HepG2 (cell line): Measurements from ENCODE around the gene NAA30. TPM values are rescaled to one million over a fixed set of nuclear protein-coding genes. Genes with fewer than 3 reads are reported as not detected.

Experiments
- ATAC-seq: fragments of 200-7000 bp; cut with Tn5 transposase; 3 replicates; pipeline ENCODE4 v1.9.1; 2020; ENCODE audit warnings: mild to moderate bottlenecking, moderate library complexity
- BruUV-seq: library from RNA; stranded (reverse); fragments of 400-500 nt; replicated peaks from 2 replicates; lab custom pipeline; 2021; lab: Mats Ljungman, UMichigan
- CTCF ChIA-PET: fragments of 300-600 bp; formaldehyde crosslinking; extraction: SDS; loops from one replicate; lab custom pipeline; 2021; ENCODE audit warnings: low total read pairs, inconsistent platforms, low intra/inter-chr PET ratio; lab: Yijun Ruan, JAX
- POLR2A ChIA-PET: fragments of 350-600 bp; sonication (Branson Sonifier 250); formaldehyde crosslinking; loops from one replicate; lab custom pipeline; 2020; ENCODE audit warnings: antibody characterized with exemption, inconsistent platforms; lab: Yijun Ruan, JAX
- DNase-seq: peaks from one replicate; pipeline ENCODE4 v3.0.0-alpha.2; 2015; ENCODE audit warnings: low spot score
- FAIRE-seq: peaks from 3 replicates; lab custom pipeline; 2011; peaks lifted over from hg19 to GRCh38; lab: Jason Lieb, UNC
- H2AFZ ChIP-seq: one replicate; pipeline ENCODE4 v1.6.1; 2011; ENCODE audit warnings: low read length, inconsistent platforms
- H3K27ac ChIP-seq: fragments of 300-600 bp; 3 replicates; pipeline ENCODE4 v1.8.0; 2011; ENCODE audit warnings: mixed run types, mild to moderate bottlenecking, mixed read lengths, low read length, inconsistent platforms; ENCODE audit not compliant: insufficient read depth; ENCODE audit errors: extremely low read length
- H3K27me3 ChIP-seq, 2 experiments: fragments of 200-600 bp in 1 of 2; 2 replicates in 1 of 2; 3 replicates in 1 of 2; pipeline versions ENCODE4 v1.6.0 to v1.8.0; 2011; ENCODE audit warnings: low read length in 2 of 2, mild to moderate bottlenecking in 2 of 2, moderate library complexity in 2 of 2, inconsistent platforms in 1 of 2; ENCODE audit not compliant: insufficient read depth in 2 of 2, control insufficient read depth in 1 of 2
- H3K36me3 ChIP-seq, 2 experiments: fragments of 200-600 bp in 1 of 2; replicated peaks in 1 of 2; 2 replicates in 1 of 2; 3 replicates in 1 of 2; pipeline versions ENCODE4 v1.5.1 to v1.8.0; 2011; ENCODE audit warnings: low read length in 2 of 2, inconsistent platforms in 1 of 2; ENCODE audit not compliant: insufficient read depth in 2 of 2, control insufficient read depth in 1 of 2
- H3K4me1 ChIP-seq: 2 replicates; pipeline ENCODE4 v1.5.1; 2012; ENCODE audit warnings: low read length, inconsistent platforms; ENCODE audit not compliant: insufficient read depth
- H3K4me2 ChIP-seq: 2 replicates; pipeline ENCODE4 v1.6.0; 2011; ENCODE audit warnings: low read depth, low read length, inconsistent platforms
- H3K4me3 ChIP-seq, 3 experiments: fragments of 200-600 bp in 1 of 3; sonication (generic), shearing (Covaris generic) in 1 of 3; replicated peaks in 1 of 3; 2 replicates each; pipeline ENCODE4 v1.5.1; 2011 to 2016; ENCODE audit warnings: low read length in 3 of 3, inconsistent platforms in 2 of 3, low read depth in 2 of 3, mild to moderate bottlenecking in 2 of 3, control low read depth in 1 of 3, mixed read lengths in 1 of 3; ENCODE audit not compliant: insufficient read depth in 1 of 3
- H3K79me2 ChIP-seq: one replicate; pipeline ENCODE4 v1.6.1; 2011; ENCODE audit warnings: low read length, inconsistent platforms; ENCODE audit not compliant: insufficient read depth
- H3K9ac ChIP-seq: 2 replicates; pipeline ENCODE4 v1.6.0; 2011; ENCODE audit warnings: mild to moderate bottlenecking, low read depth, low read length, inconsistent platforms; ENCODE audit not compliant: insufficient read depth
- H3K9me3 ChIP-seq: 2 replicates; pipeline ENCODE4 v1.5.1; 2012; ENCODE audit warnings: mild to moderate bottlenecking, low read length
- H4K20me1 ChIP-seq: 2 replicates; pipeline ENCODE4 v1.6.0; 2011; ENCODE audit warnings: inconsistent platforms, mild to moderate bottlenecking, low read length, moderate library complexity; ENCODE audit not compliant: insufficient read depth
- CENPX ChIP-seq: sonication (generic); formaldehyde crosslinking; IDR thresholded peaks from 2 replicates; pipeline ENCODE4 v1.9.0; 2021; ENCODE audit warnings: mild to moderate bottlenecking, missing genetic modification reagents, moderate library complexity
- JUND ChIP-seq: sonication (generic); formaldehyde crosslinking; IDR thresholded peaks from 2 replicates; pipeline ENCODE4 v1.8.0; 2022; ENCODE audit warnings: mild to moderate bottlenecking, missing genetic modification reagents
- KAT8 ChIP-seq: IDR thresholded peaks from 2 replicates; pipeline ENCODE4 v1.6.1; 2016; ENCODE audit warnings: missing genetic modification reagents, missing compliant biosample characterization
- MIER3 ChIP-seq: IDR thresholded peaks from 2 replicates; pipeline ENCODE4 v1.6.1; 2016; ENCODE audit warnings: missing compliant biosample characterization, borderline replicate concordance
- SCMH1 ChIP-seq: sonication (generic); formaldehyde crosslinking; IDR thresholded peaks from 2 replicates; pipeline ENCODE4 v1.9.0; 2021; ENCODE audit warnings: missing genetic modification reagents, mild to moderate bottlenecking, borderline replicate concordance
- TMF1 ChIP-seq: sonication (generic); formaldehyde crosslinking; IDR thresholded peaks from 2 replicates; pipeline ENCODE4 v1.8.1; 2022; ENCODE audit warnings: low read depth, missing genetic modification reagents
- ZNF567 ChIP-seq: sonication (generic); formaldehyde crosslinking; IDR thresholded peaks from 2 replicates; pipeline ENCODE4 v1.8.1; 2023; ENCODE audit warnings: mild to moderate bottlenecking, missing genetic modification reagents, borderline replicate concordance
- ZNF570 ChIP-seq: sonication (generic); formaldehyde crosslinking; IDR thresholded peaks from 2 replicates; pipeline ENCODE4 v1.4.0; 2020; ENCODE audit warnings: mild to moderate bottlenecking, missing genetic modification reagents, borderline replicate concordance
- WGBS: methylation state at CpG from one replicate; pipeline ENCODE4 v1.1.6; 2017; ENCODE audit warnings: low lambda C conversion rate; 5-methylcytosine and 5-hydroxymethylcytosine counted together
- in situ Hi-C: cut with HindIII; loops from 2 replicates; pipeline ENCODE4 v1.10.0; 2017; ENCODE audit warnings: low pct_unique_long_range_greater_than_20kb; ENCODE audit not compliant: extremely low pct_ligation_motif_present
- intact Hi-C: fragments of 100-400 bp; cut with micrococcal nuclease; formaldehyde crosslinking; loops from one replicate; pipeline ENCODE4 v1.10.0; 2022; ENCODE audit not compliant: unreplicated experiment
- polyA plus RNA-seq, 8 experiments: library from polyadenylated mRNA; depleted of rRNA in 3 of 8; stranded (reverse) in 7 of 8; unstranded in 1 of 8; fragments of >200 nt; fragmentation: Illumina TruSeq in 4 of 8; extraction: Trizol in 4 of 8; gene quantifications; 2 replicates each; pipeline versions ENCODE4 v1.2.1 to v1.2.3, GENCODE V29; 2011 to 2016; ENCODE audit warnings: low read depth in 4 of 8, missing spikeins in 1 of 8, mixed read lengths in 1 of 8; ENCODE audit not compliant: insufficient read depth in 1 of 8
- total RNA-seq, 5 experiments: library from RNA; depleted of rRNA; stranded (reverse); fragments of >200 nt; fragmentation: Illumina TruSeq; extraction: Trizol; gene quantifications; 2 replicates each; pipeline ENCODE4 v1.2.3, GENCODE V29; 2016; ENCODE audit warnings: low read depth in 1 of 5
- TF ChIP-seq, protein P1 (sequence below): sonication (generic); formaldehyde crosslinking; conservative IDR thresholded peaks from 2 replicates; pipeline ENCODE4 v1.4.0; 2020; ENCODE audit warnings: mild to moderate bottlenecking, missing genetic modification reagents, moderate library complexity
- TF ChIP-seq, protein P2 (sequence below): sonication (generic); formaldehyde crosslinking; IDR thresholded peaks from 2 replicates; pipeline ENCODE4 v1.5.1; 2020; ENCODE audit warnings: missing genetic modification reagents, mild to moderate bottlenecking, borderline replicate concordance

NAA30 gene
- total and polyA plus RNA-seq, 2 of the 13 experiments (the other 11 are each of a cell fraction or from before 2014, with no cell fraction given) = 10.8 to 18.4 TPM

DNA sequence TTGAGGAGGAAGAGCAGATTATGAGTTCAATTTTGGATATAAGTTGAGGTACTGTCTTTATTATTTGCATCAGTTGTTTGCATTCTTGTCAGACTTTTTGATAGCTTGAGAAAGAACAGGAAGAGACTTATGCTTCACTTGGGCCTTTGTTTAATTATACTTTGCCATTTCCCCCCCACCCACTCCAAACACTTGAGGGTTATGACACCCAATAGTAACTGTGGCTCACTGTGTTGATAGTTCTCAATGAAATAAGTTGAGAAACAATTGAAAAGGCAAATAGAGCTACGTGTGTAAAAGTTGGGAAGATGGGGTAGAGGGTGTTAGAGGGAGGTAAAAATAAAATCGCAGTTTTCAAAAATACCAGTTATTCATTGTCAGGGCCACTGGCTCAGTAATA, 17.7 kb downstream of the NAA30 start:
- Histone ChIP-seq H3K36me3 (peaks cover 3 to 18% of the 10 kb centered on the region in 2 experiments), H3K27ac (no peak overlapping the region), H3K9ac (no peak overlapping the region), H3K27me3 (no peaks in the 10 kb centered on the region), H3K4me2 (no peak overlapping the region), H3K79me2 (no peaks in the 10 kb centered on the region), H4K20me1 (no peaks in the 10 kb centered on the region), H3K4me1 (no peaks in the 10 kb centered on the region), H2AFZ (no peak overlapping the region), H3K4me3 (no peak overlapping the region), H3K9me3 (no peaks in the 10 kb centered on the region)
- 91% methylated on average over 2 of the region's 2 CpGs for WGBS
- FAIRE-seq (no peak), DNase-seq (no peak), ATAC-seq (no peak)
- TF ChIP-seq MIER3 (CRISPR knock-in tag) (no peak), ZNF570 (CRISPR knock-in tag) (no peak), CENPX (CRISPR knock-in tag) (no peak), TMF1 (CRISPR knock-in tag) (no peak), KAT8 (CRISPR knock-in tag) (no peak), SCMH1 (no peak), ZNF567 (CRISPR knock-in tag) (no peak), JUND (no peak)
- TF ChIP-seq, protein P1, sequence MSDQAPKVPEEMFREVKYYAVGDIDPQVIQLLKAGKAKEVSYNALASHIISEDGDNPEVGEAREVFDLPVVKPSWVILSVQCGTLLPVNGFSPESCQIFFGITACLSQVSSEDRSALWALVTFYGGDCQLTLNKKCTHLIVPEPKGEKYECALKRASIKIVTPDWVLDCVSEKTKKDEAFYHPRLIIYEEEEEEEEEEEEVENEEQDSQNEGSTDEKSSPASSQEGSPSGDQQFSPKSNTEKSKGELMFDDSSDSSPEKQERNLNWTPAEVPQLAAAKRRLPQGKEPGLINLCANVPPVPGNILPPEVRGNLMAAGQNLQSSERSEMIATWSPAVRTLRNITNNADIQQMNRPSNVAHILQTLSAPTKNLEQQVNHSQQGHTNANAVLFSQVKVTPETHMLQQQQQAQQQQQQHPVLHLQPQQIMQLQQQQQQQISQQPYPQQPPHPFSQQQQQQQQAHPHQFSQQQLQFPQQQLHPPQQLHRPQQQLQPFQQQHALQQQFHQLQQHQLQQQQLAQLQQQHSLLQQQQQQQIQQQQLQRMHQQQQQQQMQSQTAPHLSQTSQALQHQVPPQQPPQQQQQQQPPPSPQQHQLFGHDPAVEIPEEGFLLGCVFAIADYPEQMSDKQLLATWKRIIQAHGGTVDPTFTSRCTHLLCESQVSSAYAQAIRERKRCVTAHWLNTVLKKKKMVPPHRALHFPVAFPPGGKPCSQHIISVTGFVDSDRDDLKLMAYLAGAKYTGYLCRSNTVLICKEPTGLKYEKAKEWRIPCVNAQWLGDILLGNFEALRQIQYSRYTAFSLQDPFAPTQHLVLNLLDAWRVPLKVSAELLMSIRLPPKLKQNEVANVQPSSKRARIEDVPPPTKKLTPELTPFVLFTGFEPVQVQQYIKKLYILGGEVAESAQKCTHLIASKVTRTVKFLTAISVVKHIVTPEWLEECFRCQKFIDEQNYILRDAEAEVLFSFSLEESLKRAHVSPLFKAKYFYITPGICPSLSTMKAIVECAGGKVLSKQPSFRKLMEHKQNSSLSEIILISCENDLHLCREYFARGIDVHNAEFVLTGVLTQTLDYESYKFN (CRISPR knock-in tag) = no peak
- TF ChIP-seq, protein P2, sequence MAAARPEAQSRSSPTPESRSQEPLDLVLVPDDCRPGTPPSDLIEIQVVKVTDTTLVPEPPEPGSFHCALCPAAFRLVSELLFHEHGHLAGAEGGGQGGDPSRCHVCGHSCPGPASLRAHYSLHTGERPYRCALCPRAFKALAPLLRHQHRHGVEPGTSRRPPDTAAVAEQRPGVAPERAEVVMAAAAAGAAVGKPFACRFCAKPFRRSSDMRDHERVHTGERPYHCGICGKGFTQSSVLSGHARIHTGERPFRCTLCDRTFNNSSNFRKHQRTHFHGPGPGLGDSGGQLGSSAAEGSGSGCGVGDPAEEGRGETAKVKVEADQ (CRISPR knock-in tag) = no peak
- BruUV-seq = no TSS peak
- intact Hi-C loops = no loop called here
- ChIA-PET POLR2A (no interaction called here), CTCF (no interaction called here)
- in situ Hi-C loops = no loop called here
